ENCODE data around the gene TEAD1.

GRCh38 chr11:12721816-12722604, 47.8 kb downstream of the TEAD1 start:
- TF ChIP-seq CTCF (IDR thresholded peaks at IDR 0.05) (no peak), POLR2A (IDR thresholded peaks at IDR 0.05) (no peak), POLR2AphosphoS5 (IDR thresholded peaks at IDR 0.05) (no peak)
